HepG2 (cell line): ENCODE measurements around the gene LLGL2. TPM values are rescaled to one million over a fixed set of nuclear protein-coding genes. Genes with fewer than 3 reads are reported as not detected.

Experiments used
- ATAC-seq: fragments of 200-7000 bp; cut with Tn5 transposase; 3 replicates; pipeline ENCODE4 v1.9.1; 2020; ENCODE audit warnings: mild to moderate bottlenecking, moderate library complexity
- BruUV-seq: library from RNA; stranded (reverse); fragments of 400-500 nt; replicated peaks from 2 replicates; lab custom pipeline; 2021; lab: Mats Ljungman, UMichigan
- CTCF ChIA-PET: fragments of 300-600 bp; formaldehyde crosslinking; extraction: SDS; loops from one replicate; lab custom pipeline; 2021; ENCODE audit warnings: low total read pairs, inconsistent platforms, low intra/inter-chr PET ratio; lab: Yijun Ruan, JAX
- POLR2A ChIA-PET: fragments of 350-600 bp; sonication (Branson Sonifier 250); formaldehyde crosslinking; loops from one replicate; lab custom pipeline; 2020; ENCODE audit warnings: antibody characterized with exemption, inconsistent platforms; lab: Yijun Ruan, JAX
- DNase-seq: peaks from one replicate; pipeline ENCODE4 v3.0.0-alpha.2; 2015; ENCODE audit warnings: low spot score
- FAIRE-seq: peaks from 3 replicates; lab custom pipeline; 2011; peaks lifted over from hg19 to GRCh38; lab: Jason Lieb, UNC
- H2AFZ ChIP-seq: one replicate; pipeline ENCODE4 v1.6.1; 2011; ENCODE audit warnings: low read length, inconsistent platforms
- H3K27ac ChIP-seq: fragments of 300-600 bp; 3 replicates; pipeline ENCODE4 v1.8.0; 2011; ENCODE audit warnings: mixed run types, mild to moderate bottlenecking, mixed read lengths, low read length, inconsistent platforms; ENCODE audit not compliant: insufficient read depth; ENCODE audit errors: extremely low read length
- H3K27me3 ChIP-seq, 2 experiments: fragments of 200-600 bp in 1 of 2; 2 replicates in 1 of 2; 3 replicates in 1 of 2; pipeline versions ENCODE4 v1.6.0 to v1.8.0; 2011; ENCODE audit warnings: low read length in 2 of 2, mild to moderate bottlenecking in 2 of 2, moderate library complexity in 2 of 2, inconsistent platforms in 1 of 2; ENCODE audit not compliant: insufficient read depth in 2 of 2, control insufficient read depth in 1 of 2
- H3K36me3 ChIP-seq, 2 experiments: fragments of 200-600 bp in 1 of 2; replicated peaks in 1 of 2; 2 replicates in 1 of 2; 3 replicates in 1 of 2; pipeline versions ENCODE4 v1.5.1 to v1.8.0; 2011; ENCODE audit warnings: low read length in 2 of 2, inconsistent platforms in 1 of 2; ENCODE audit not compliant: insufficient read depth in 2 of 2, control insufficient read depth in 1 of 2
- H3K4me1 ChIP-seq: 2 replicates; pipeline ENCODE4 v1.5.1; 2012; ENCODE audit warnings: low read length, inconsistent platforms; ENCODE audit not compliant: insufficient read depth
- H3K4me2 ChIP-seq: 2 replicates; pipeline ENCODE4 v1.6.0; 2011; ENCODE audit warnings: low read depth, low read length, inconsistent platforms
- H3K4me3 ChIP-seq, 3 experiments: fragments of 200-600 bp in 1 of 3; sonication (generic), shearing (Covaris generic) in 1 of 3; replicated peaks in 1 of 3; 2 replicates each; pipeline ENCODE4 v1.5.1; 2011 to 2016; ENCODE audit warnings: low read length in 3 of 3, inconsistent platforms in 2 of 3, low read depth in 2 of 3, mild to moderate bottlenecking in 2 of 3, control low read depth in 1 of 3, mixed read lengths in 1 of 3; ENCODE audit not compliant: insufficient read depth in 1 of 3
- H3K79me2 ChIP-seq: one replicate; pipeline ENCODE4 v1.6.1; 2011; ENCODE audit warnings: low read length, inconsistent platforms; ENCODE audit not compliant: insufficient read depth
- H3K9ac ChIP-seq: 2 replicates; pipeline ENCODE4 v1.6.0; 2011; ENCODE audit warnings: mild to moderate bottlenecking, low read depth, low read length, inconsistent platforms; ENCODE audit not compliant: insufficient read depth
- H3K9me3 ChIP-seq: 2 replicates; pipeline ENCODE4 v1.5.1; 2012; ENCODE audit warnings: mild to moderate bottlenecking, low read length
- H4K20me1 ChIP-seq: 2 replicates; pipeline ENCODE4 v1.6.0; 2011; ENCODE audit warnings: inconsistent platforms, mild to moderate bottlenecking, low read length, moderate library complexity; ENCODE audit not compliant: insufficient read depth
- CBFB ChIP-seq: sonication (generic); formaldehyde crosslinking; IDR thresholded peaks from 2 replicates; pipeline ENCODE4 v1.4.0; 2020; ENCODE audit warnings: missing genetic modification reagents
- NBN ChIP-seq: fragments of 450-650 bp; conservative IDR thresholded peaks from 2 replicates; pipeline ENCODE4 v1.6.1; 2017
- SP140L ChIP-seq: sonication (generic); formaldehyde crosslinking; IDR thresholded peaks from 2 replicates; pipeline ENCODE4 v1.4.0; 2020; ENCODE audit warnings: missing genetic modification reagents, borderline replicate concordance
- ZNF362 ChIP-seq: sonication (generic); formaldehyde crosslinking; IDR thresholded peaks from 2 replicates; pipeline ENCODE4 v1.4.0; 2020; ENCODE audit warnings: missing genetic modification reagents, mild to moderate bottlenecking, borderline replicate concordance
- ZNF547 ChIP-seq: sonication (generic); formaldehyde crosslinking; IDR thresholded peaks from 2 replicates; pipeline ENCODE4 v1.5.1; 2020; ENCODE audit warnings: mild to moderate bottlenecking, missing genetic modification reagents
- ZNF616 ChIP-seq: sonication (generic); formaldehyde crosslinking; IDR thresholded peaks from 2 replicates; pipeline ENCODE4 v1.5.0; 2020; ENCODE audit warnings: low read depth, mild to moderate bottlenecking, missing genetic modification reagents
- ZNF761 ChIP-seq: sonication (generic); formaldehyde crosslinking; conservative IDR thresholded peaks from 2 replicates; pipeline ENCODE4 v1.4.0; 2020; ENCODE audit warnings: mild to moderate bottlenecking, missing genetic modification reagents
- ZSCAN31 ChIP-seq: sonication (generic); formaldehyde crosslinking; IDR thresholded peaks from 2 replicates; pipeline ENCODE4 v1.5.0; 2020; ENCODE audit warnings: low read depth, mild to moderate bottlenecking, missing genetic modification reagents
- WGBS: methylation state at CpG from one replicate; pipeline ENCODE4 v1.1.6; 2017; ENCODE audit warnings: low lambda C conversion rate; 5-methylcytosine and 5-hydroxymethylcytosine counted together
- in situ Hi-C: cut with HindIII; loops from 2 replicates; pipeline ENCODE4 v1.10.0; 2017; ENCODE audit warnings: low pct_unique_long_range_greater_than_20kb; ENCODE audit not compliant: extremely low pct_ligation_motif_present
- intact Hi-C: fragments of 100-400 bp; cut with micrococcal nuclease; formaldehyde crosslinking; loops from one replicate; pipeline ENCODE4 v1.10.0; 2022; ENCODE audit not compliant: unreplicated experiment
- polyA plus RNA-seq, 8 experiments: library from polyadenylated mRNA; depleted of rRNA in 3 of 8; stranded (reverse) in 7 of 8; unstranded in 1 of 8; fragments of >200 nt; fragmentation: Illumina TruSeq in 4 of 8; extraction: Trizol in 4 of 8; gene quantifications; 2 replicates each; pipeline versions ENCODE4 v1.2.1 to v1.2.3, GENCODE V29; 2011 to 2016; ENCODE audit warnings: low read depth in 4 of 8, missing spikeins in 1 of 8, mixed read lengths in 1 of 8; ENCODE audit not compliant: insufficient read depth in 1 of 8
- total RNA-seq, 5 experiments: library from RNA; depleted of rRNA; stranded (reverse); fragments of >200 nt; fragmentation: Illumina TruSeq; extraction: Trizol; gene quantifications; 2 replicates each; pipeline ENCODE4 v1.2.3, GENCODE V29; 2016; ENCODE audit warnings: low read depth in 1 of 5
- TF ChIP-seq, protein P1 (sequence below): IDR thresholded peaks from 2 replicates; pipeline ENCODE4 v1.4.0; 2020; ENCODE audit warnings: mild to moderate bottlenecking, missing genetic modification reagents

LLGL2 gene
- total and polyA plus RNA-seq, 2 of the 13 experiments (the other 11 are each of a cell fraction or from before 2014, with no cell fraction given), result 83.0 to 86.7 TPM

DNA sequence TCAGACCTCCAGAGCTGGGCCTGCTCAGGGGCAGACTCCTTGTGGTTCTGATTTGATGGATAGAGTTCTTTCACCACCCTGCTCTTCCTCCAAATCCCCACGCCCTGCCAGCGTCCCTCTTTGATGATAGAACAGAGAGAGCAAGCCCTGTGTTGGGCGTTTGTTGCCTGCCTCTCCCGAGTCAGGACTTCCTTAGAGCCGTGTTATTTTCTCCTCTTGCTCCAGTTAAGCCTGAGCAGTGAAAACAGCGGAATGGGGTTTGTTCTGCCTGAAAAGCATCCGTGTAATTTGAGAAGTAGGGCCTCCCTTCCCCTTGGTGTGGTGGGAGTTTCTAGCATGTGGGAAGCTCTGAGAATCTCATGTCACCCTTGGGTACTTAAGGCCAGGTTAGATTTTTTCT is 47.0 kb upstream of the LLGL2 start:
- no peak overlapping the region for H3K9ac ChIP-seq
- intact Hi-C loops, result no loop called here
- in situ Hi-C loops, result no loop called here
- no TSS peak for BruUV-seq
- H3K36me3 ChIP-seq, result peaks cover 13 to 35% of the 10 kb centered on the region in 2 experiments; a peak in 4 of 5 replicates
- FAIRE-seq, result no peak
- ChIA-PET CTCF (no interaction called here), POLR2A (interaction anchor here (1.1 to 1.2 kb wide), 2 partner anchors 18 to 19 kb away, joined by 3 read pairs; no protein-coding TSS in a partner anchor)
- no peaks in the 10 kb centered on the region for H3K27me3 ChIP-seq
- H3K4me3 ChIP-seq, result no peak overlapping the region
- H4K20me1 ChIP-seq, result peaks cover 13% of the 10 kb centered on the region; the same call in 1 of the 2 replicates
- H3K9me3 ChIP-seq, result no peaks in the 10 kb centered on the region
- ATAC-seq, result no peak
- peaks cover 15% of the 10 kb centered on the region for H3K4me1 ChIP-seq
- no peak overlapping the region for H3K27ac ChIP-seq
- WGBS, result 95% methylated on average over 7 of the region's 7 CpGs
- H3K79me2 ChIP-seq, result no peaks in the 10 kb centered on the region
- DNase-seq, result no peak
- TF ChIP-seq ZNF761 (CRISPR knock-in tag), result no peak
- TF ChIP-seq SP140L (CRISPR knock-in tag), result no peak
- H2AFZ ChIP-seq, result no peak overlapping the region
- H3K4me2 ChIP-seq, result no peak overlapping the region

DNA sequence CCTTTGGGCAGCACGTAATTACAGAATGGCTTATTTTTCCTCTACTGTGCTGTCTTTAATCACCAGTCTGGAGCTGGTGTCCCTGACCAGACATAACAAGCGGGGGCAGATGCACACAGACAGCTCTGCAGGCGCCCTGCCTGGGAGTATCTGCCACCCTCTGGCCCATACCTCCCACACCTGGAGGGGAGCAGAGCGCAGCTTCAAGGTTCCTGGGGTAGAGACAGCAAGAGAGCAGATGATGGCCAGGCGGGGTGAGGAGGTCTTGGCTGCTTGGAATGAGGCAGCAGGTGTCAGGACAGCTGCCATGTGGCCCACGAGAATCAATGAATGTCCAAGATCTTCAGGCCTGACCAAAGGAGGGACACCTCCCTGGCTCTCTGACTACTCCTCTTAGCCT is 45.2 kb upstream of the LLGL2 start:
- Histone ChIP-seq H3K79me2 (no peaks in the 10 kb centered on the region), H3K9me3 (no peaks in the 10 kb centered on the region), H3K4me1 (peaks cover 15% of the 10 kb centered on the region), H3K4me2 (no peak overlapping the region), H2AFZ (no peak overlapping the region), H3K9ac (no peak overlapping the region), H3K27me3 (no peaks in the 10 kb centered on the region), H4K20me1 (peaks cover 17% of the 10 kb centered on the region; the same call in 1 of the 2 replicates), H3K4me3 (no peak overlapping the region), H3K27ac (no peak overlapping the region), H3K36me3 (peaks cover 6 to 26% of the 10 kb centered on the region in 2 experiments; a peak in 3 of 5 replicates)
- 95% methylated on average over 5 of the region's 6 CpGs for WGBS
- no TSS peak for BruUV-seq
- ATAC-seq (no peak), FAIRE-seq (no peak), DNase-seq (no peak)
- in situ Hi-C loops, result no loop called here
- intact Hi-C loops, result no loop called here
- ChIA-PET CTCF (no interaction called here), POLR2A (interaction anchor here (1.0 kb wide), 1 partner anchor 20 kb away, joined by 3 read pairs; no protein-coding TSS in a partner anchor)
- TF ChIP-seq ZNF362 (CRISPR knock-in tag), result no peak
- TF ChIP-seq ZNF547 (CRISPR knock-in tag), result no peak
- TF ChIP-seq, protein P1, sequence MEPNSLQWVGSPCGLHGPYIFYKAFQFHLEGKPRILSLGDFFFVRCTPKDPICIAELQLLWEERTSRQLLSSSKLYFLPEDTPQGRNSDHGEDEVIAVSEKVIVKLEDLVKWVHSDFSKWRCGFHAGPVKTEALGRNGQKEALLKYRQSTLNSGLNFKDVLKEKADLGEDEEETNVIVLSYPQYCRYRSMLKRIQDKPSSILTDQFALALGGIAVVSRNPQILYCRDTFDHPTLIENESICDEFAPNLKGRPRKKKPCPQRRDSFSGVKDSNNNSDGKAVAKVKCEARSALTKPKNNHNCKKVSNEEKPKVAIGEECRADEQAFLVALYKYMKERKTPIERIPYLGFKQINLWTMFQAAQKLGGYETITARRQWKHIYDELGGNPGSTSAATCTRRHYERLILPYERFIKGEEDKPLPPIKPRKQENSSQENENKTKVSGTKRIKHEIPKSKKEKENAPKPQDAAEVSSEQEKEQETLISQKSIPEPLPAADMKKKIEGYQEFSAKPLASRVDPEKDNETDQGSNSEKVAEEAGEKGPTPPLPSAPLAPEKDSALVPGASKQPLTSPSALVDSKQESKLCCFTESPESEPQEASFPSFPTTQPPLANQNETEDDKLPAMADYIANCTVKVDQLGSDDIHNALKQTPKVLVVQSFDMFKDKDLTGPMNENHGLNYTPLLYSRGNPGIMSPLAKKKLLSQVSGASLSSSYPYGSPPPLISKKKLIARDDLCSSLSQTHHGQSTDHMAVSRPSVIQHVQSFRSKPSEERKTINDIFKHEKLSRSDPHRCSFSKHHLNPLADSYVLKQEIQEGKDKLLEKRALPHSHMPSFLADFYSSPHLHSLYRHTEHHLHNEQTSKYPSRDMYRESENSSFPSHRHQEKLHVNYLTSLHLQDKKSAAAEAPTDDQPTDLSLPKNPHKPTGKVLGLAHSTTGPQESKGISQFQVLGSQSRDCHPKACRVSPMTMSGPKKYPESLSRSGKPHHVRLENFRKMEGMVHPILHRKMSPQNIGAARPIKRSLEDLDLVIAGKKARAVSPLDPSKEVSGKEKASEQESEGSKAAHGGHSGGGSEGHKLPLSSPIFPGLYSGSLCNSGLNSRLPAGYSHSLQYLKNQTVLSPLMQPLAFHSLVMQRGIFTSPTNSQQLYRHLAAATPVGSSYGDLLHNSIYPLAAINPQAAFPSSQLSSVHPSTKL, result no peak
- TF ChIP-seq NBN, result no peak
- no peak for TF ChIP-seq CBFB (CRISPR knock-in tag)
- TF ChIP-seq ZNF616 (CRISPR knock-in tag), result no peak
- no peak for TF ChIP-seq ZSCAN31 (CRISPR knock-in tag)
